Fibroblast of skin of left quadriceps (primary cell): ENCODE data around the gene SNHG17.

Experiments
- DNase-seq, 2 experiments: peaks; one replicate each; pipeline ENCODE4 v3.0.0-alpha.2; 2013; ENCODE audit warnings: low read depth in 2 of 2

The SNHG17 gene

DNA sequence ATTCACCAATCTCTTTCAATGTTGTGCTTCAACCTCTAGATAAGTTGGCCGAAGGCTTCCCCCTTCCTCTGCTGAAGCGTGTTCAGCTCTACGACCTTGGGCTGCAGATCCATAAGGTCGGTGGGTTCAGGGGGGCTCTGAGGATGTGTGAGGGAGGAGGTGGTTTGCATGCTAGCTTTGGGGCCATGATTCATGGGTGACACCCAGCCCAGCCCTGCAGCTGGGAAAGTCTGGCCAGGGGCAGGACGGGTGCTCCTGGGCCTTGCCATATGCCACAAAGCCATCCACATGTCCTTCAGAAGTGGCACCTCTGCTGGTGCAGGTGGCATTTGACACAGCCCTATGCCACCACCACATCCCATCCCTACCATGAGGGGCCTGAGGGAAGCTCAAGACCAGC is 61.2 kb downstream of the SNHG17 start:
- DNase-seq: no peak

DNA sequence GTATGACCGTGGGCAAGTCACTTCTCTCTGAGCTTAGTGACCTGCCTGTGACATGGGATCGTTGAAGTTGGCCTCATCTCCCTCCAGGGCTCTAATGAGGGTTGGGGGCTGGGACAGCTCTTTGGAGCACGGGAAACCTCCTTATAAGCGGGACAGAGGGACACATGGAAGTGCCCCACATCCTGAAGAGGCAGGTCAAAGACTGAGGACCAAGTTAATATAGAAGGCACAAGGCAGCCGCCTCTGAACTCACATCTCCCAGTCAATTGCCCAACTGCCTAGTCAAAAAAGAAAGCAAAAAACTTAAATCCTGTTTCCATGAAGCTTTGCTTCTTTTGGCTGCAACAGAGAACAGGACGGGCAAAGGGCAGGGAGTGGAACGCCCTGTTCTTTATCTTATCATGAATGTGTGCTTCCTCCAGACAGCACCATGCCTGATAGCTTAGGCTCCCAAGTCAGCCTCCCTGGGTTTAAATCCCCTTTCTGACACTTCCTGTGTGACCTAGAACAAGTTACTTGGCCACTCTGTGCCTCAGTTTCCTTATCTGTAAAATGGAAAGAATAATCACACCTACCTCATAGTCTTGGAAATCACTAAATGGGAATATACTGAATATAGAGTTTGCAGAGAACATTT is 61.8 kb downstream of the SNHG17 start:
- DNase-seq: no peak

DNA sequence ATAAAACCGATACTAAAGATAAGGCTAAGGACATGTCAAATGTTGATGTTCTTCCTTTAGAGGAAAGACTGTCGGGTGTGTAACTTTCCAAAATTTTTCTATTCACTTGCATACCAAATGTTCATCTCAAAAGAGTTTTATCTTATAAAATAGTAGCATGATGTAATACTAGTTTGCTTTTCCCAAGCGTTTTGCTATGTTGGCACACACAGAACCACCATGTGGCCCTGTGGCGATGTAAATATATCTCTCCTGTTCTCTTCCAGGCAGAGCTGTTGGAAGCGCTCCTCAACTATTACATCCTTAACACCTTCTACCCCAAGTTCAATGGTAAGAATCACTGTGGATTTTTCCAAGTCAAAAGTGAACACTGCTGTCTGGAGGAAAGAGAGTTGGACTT is 62.3 kb downstream of the SNHG17 start:
- no peak for DNase-seq
